Psoas muscle (tissue), 8 donors: ENCODE results near the gene TOB1. TPM values are rescaled to one million over a fixed set of nuclear protein-coding genes. Genes with fewer than 3 reads are reported as not detected.

Experiments
- ATAC-seq, 4 donors: fragments of 200-7000 bp; cut with Tn5 transposase; one replicate each; pipeline ENCODE4 v1.9.1; 2020; ENCODE audit warnings: moderate library complexity in 3 of 4, mild to moderate bottlenecking in 2 of 4
- DNase-seq, 2 donors: peaks; one replicate each; pipeline ENCODE4 v3.0.0-alpha.2; 2020
- H3K27ac ChIP-seq: fragments of 200-600 bp; one replicate; pipeline ENCODE4 v1.8.0; 2022
- H3K27me3 ChIP-seq, 3 donors: fragments of 200-600 bp in 1 of 3; one replicate each; pipeline versions ENCODE4 v1.6.1 to v1.8.0; 2013 to 2022; ENCODE audit warnings: low read length in 2 of 3, mild to moderate bottlenecking in 2 of 3, moderate library complexity in 1 of 3; ENCODE audit not compliant: insufficient read depth in 3 of 3
- H3K36me3 ChIP-seq, 2 donors: fragments of 200-600 bp in 1 of 2; one replicate each; pipeline versions ENCODE4 v1.6.1 to v1.8.0; 2013 to 2022; ENCODE audit warnings: low read depth in 1 of 2, mild to moderate bottlenecking in 1 of 2, moderate library complexity in 1 of 2; ENCODE audit not compliant: insufficient read depth in 1 of 2
- H3K4me1 ChIP-seq: fragments of 200-600 bp; one replicate; pipeline ENCODE4 v1.8.0; 2022
- H3K4me3 ChIP-seq: fragments of 200-600 bp; one replicate; pipeline ENCODE4 v1.8.0; 2022; ENCODE audit warnings: mild to moderate bottlenecking
- H3K9me3 ChIP-seq: fragments of 200-600 bp; one replicate; pipeline ENCODE4 v1.8.0; 2022
- CTCF ChIP-seq: fragments of 200-600 bp; IDR thresholded peaks from one replicate; pipeline ENCODE4 v1.8.0; 2022; ENCODE audit warnings: antibody characterized with exemption
- WGBS, 3 donors: extraction: QIAGEN DNeasy Blood & Tissue Kit; methylation state at CpG; one replicate each; pipeline versions ENCODE4 v1.1.6 to v1.1.7; 2013; 5-methylcytosine and 5-hydroxymethylcytosine counted together
- intact Hi-C, 2 donors: fragments of 100-400 bp; cut with DNase I; formaldehyde crosslinking; loops; one replicate each; pipeline versions ENCODE4 v1.11.0 to v1.14.2; 2022
- polyA plus RNA-seq, 3 donors: library from polyadenylated mRNA; stranded (reverse); fragments of 200-250 nt; gene quantifications; one replicate each; pipeline ENCODE4 v1.2.3, GENCODE V29; 2013
- total RNA-seq, 4 donors: library from RNA; stranded (reverse); fragmentation: NEBNext Ultra II Directional in 2 of 4; extraction: Animal tissue kit (Norgen Biotek cat#: 25700) in 2 of 4; gene quantifications; one replicate each; pipeline versions ENCODE4 v1.2.1 to v1.2.4, GENCODE V29; 2021 to 2023
- donor health status: healthy with polysubstance abuse.
- donor health status: DM: no; HTN: no; CAD: no; lungs with moderate emphysema.
- donor health status: Bipolar disorder and iron deficiency.
- donor health status: healthy.
- donor health status: DM: yes; HTN: yes; CAD: no.
- donor health status: DM: no; HTN: no; CAD: no.
- donor health status: DM: no; HTN: no; CAD: no.
- donor health status: DM: yes; HTN: yes; CAD: no.

The TOB1 gene
- total and polyA plus RNA-seq, 7 donors: 12.8 to 155 (median 74.9) TPM

- peak; percentile 91 to 92 (median 92) for ATAC-seq
- WGBS, 3 donors: 46 to 65% (median 49%) methylated on average over 12 of the region's 12 CpGs
Measured at GRCh38 chr17:50845240-50846147, 20.7 kb downstream of the TOB1 start.

DNA sequence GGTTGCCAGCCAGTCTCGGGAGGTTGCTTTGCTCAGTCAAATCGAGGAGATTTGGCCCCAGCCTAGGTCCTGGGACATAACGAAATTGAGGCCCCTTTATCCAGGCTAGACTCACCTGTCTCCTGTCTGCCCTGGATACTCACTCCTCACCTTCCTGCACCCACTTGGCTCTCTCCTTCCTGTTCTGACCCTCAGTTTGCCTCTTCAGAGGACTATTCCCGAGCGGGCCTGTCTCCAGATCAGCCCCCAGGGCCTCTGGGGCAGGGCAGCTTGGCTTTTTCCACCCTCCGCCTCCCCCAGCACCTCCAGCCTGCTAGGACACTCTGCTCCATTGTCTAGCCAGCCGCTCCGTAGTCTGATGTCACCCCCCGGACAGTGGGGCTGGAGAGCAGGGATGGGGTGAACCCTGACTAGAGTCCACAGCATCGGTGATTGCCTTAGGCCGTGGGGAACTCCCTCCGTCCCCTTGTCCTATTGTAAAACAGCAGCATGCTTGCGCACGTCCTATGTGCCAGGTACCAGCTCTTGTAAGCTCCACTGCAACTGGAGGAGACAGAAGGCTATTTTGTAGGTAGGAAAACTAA lies 21.9 kb downstream of the TOB1 start:
- no peak for DNase-seq
- WGBS, 3 donors: 87 to 93% (median 90%) methylated on average over 14 of the region's 14 CpGs
- no peak for TF ChIP-seq CTCF
- intact Hi-C loops: loop anchor here in 1 of 2 donors (5.0 kb wide), 2 partner anchors 62 to 297 kb away; partner anchors contain the start of gene SPATA20
- Histone ChIP-seq H3K36me3 (no peaks in the 10 kb centered on the region), H3K27ac (peak overlapping the region; percentile 95), H3K4me1 (peaks cover 43% of the 10 kb centered on the region), H3K27me3 (no peaks in the 10 kb centered on the region), H3K9me3 (no peaks in the 10 kb centered on the region), H3K4me3 (no peak overlapping the region)
- no peak for ATAC-seq

More at GRCh38 chr17:50845240-50846147, 20.7 kb downstream of the TOB1 start:
- Histone ChIP-seq H3K4me1 (peaks cover 45% of the 10 kb centered on the region), H3K36me3 (no peaks in the 10 kb centered on the region), H3K4me3 (peak overlapping the region; percentile 21), H3K27me3 (no peaks in the 10 kb centered on the region), H3K27ac (peak overlapping the region; percentile 95), H3K9me3 (no peaks in the 10 kb centered on the region)
- DNase-seq: peak; percentile 60 to 85
- no peak for TF ChIP-seq CTCF
- intact Hi-C loops: no loop called here

GRCh38 chr17:50843150-50843905 lies 22.8 kb downstream of the TOB1 start:
- no peak for DNase-seq
- H3K27ac ChIP-seq: no peak overlapping the region
- ATAC-seq: no peak
- no peaks in the 10 kb centered on the region for H3K36me3 ChIP-seq
- H3K4me1 ChIP-seq: peaks cover 39% of the 10 kb centered on the region
- intact Hi-C loops: loop anchor here (1.0 to 5.0 kb wide), 5 partner anchors 25 to 297 kb away; partner anchors contain the start of gene SPATA20 (in 2 of the 2)
- no peak for TF ChIP-seq CTCF
- H3K4me3 ChIP-seq: no peak overlapping the region
- no peaks in the 10 kb centered on the region for H3K27me3 ChIP-seq
- 84 to 92% (median 86%) methylated on average over 16 of the region's 16 CpGs for whole genome bisulfite sequencing, 3 donors
- H3K9me3 ChIP-seq: no peaks in the 10 kb centered on the region

DNA sequence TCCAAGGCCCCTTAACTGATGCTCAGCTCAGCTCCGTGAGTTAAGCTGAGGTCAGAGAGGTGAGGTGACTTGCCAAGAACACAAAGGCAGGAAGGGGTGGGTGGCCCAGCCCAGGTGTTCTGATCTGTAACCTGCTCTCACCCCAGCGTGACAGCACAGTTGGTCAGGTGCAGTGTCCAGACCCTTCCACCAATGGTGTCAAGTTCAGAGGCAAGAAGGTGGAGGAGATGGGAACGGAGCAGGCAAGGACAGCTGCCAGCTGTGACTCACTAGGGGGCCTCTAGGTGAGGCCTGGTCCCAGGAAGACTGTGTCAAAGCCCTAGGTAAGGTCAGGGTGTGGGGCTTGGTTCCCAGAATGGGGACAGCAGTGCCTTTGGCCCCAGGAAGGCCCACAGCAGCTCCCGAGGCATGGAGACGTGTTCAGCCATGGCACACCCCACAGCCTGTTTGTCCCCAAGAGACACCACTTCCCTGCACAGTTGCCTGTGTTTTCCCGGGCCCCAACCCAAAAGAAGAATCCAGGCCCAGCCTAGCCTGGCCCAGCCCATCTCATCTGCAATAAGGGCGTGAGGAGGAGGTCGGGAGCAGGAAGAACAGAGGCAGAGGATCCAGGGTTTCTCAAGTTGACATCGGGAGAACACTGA lies 23.5 kb downstream of the TOB1 start:
- ATAC-seq: no peak
- Histone ChIP-seq H3K27me3 (no peaks in the 10 kb centered on the region), H3K36me3 (no peaks in the 10 kb centered on the region), H3K4me1 (peaks cover 32% of the 10 kb centered on the region), H3K4me3 (no peak overlapping the region), H3K9me3 (no peaks in the 10 kb centered on the region), H3K27ac (no peak overlapping the region)
- no peak for TF ChIP-seq CTCF
- DNase-seq: no peak
- 56 to 62% (median 57%) methylated on average over 9 of the region's 9 CpGs for WGBS, 3 donors
- intact Hi-C loops: loop anchor here (1.0 to 5.0 kb wide), 5 partner anchors 24 to 296 kb away; partner anchors contain the start of gene SPATA20 (in 2 of the 2)
